ENCODE measurements around the gene TCF15.
"Not testable (repeated sequence)": the region's sequence is repeated elsewhere in the genome, so short reads cannot be mapped to it uniquely, and the experiment has no call there.

Gene TCF15

GRCh38 chr20:642398-643174, 32.5 kb upstream of the TCF15 start:
- no peak for DNase-seq (ENCODE audit: low read depth, low spot score)

DNA sequence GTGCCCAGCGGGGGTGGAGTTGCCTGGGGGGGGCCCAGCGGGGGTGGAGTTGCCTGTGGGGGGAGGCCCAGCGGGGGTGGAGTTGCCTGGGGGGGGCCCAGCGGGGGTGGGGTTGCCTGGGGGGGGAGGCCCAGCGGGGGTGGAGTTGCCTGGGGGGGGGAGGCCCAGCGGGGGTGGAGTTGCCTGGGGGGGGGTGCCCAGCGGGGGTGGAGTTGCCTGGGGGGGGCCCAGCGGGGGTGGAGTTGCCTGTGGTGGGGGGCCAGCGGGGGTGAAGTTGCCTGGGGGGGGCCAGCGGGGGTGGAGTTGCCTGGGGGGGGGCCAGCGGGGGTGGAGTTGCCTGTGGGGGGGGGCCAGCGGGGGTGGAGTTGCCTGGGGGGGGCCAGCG, 31.9 kb upstream of the TCF15 start:
- not testable (repeated sequence) for DNase-seq (ENCODE audit: low read depth, low spot score)

- DNase-seq (ENCODE audit: low read depth, low spot score) = no peak
These were observed 31.4 kb upstream of the TCF15 start for GRCh38 chr20:641516-641875.

DNA sequence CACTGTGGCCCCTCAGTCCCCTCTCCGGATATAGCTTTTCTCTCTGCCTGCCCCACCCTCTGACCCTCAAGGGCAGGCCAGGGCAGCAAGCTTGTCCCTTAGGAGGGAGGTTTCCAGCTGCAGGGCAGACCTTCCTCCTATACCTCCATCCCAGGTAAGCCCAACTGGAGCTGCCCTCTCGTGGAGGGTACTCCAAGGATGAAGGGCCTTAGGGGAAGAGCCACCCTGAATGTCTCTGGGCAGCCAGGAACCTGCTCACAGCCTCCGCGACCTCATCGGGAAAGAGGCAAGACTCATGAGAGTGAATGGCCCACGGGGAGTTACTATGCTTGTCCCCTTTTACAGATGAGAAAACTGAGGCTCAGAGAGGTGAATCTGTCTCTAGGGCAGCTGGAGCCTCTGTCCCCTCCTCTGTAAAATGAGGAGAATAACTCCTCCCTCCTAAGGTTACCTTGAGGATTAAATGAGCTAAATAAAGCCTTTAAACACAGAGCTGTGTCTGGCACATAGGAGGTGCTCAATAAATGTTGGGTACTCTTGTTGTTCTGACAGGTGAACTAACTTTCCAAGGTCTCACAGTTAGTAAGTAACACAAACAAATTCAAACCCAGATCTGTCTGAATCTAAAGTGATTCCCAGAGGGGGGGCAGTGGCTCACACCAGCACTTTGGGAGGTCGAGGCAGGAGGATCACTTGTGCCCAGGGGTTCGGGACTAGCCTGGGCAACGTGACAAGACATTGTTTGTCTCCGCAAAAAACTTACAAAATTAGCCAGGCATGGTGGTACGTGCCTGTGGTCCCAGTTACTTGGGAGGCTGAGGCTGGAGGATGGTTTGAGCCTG, 30.8 kb upstream of the TCF15 start:
- no peak for DNase-seq (ENCODE audit: low read depth, low spot score)

GRCh38 chr20:638579-638978, 28.5 kb upstream of the TCF15 start:
- no peak for DNase-seq (ENCODE audit: low read depth, low spot score)

GRCh38 chr20:637559-637958, 27.4 kb upstream of the TCF15 start:
- DNase-seq (ENCODE audit: low read depth, low spot score) = no peak

DNA sequence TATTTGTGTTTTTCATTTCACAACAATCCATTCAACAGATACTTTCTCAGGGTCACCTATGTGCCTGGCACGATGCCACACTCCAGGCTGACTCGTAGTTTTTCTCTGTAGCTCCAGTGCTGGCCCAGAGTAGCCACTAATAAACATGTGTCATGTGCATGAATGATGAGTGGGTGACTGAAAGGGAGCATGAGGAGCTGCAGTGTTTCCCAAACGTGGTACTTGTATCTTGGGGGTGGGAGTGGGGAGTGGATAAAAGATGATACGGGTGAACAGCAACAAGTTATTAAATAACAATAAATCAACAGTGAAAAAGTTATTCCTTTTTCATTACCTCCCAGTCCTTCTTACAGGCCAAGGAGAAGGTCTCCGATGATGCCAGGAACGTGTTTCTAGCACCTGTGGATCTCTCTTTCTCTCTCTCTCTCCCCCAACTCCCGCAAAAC, 25.8 kb upstream of the TCF15 start:
- no peak for DNase-seq (ENCODE audit: low read depth, low spot score)

- DNase-seq (ENCODE audit: low read depth, low spot score) = no peak
These were observed 25.2 kb upstream of the TCF15 start for GRCh38 chr20:635028-635892.

DNA sequence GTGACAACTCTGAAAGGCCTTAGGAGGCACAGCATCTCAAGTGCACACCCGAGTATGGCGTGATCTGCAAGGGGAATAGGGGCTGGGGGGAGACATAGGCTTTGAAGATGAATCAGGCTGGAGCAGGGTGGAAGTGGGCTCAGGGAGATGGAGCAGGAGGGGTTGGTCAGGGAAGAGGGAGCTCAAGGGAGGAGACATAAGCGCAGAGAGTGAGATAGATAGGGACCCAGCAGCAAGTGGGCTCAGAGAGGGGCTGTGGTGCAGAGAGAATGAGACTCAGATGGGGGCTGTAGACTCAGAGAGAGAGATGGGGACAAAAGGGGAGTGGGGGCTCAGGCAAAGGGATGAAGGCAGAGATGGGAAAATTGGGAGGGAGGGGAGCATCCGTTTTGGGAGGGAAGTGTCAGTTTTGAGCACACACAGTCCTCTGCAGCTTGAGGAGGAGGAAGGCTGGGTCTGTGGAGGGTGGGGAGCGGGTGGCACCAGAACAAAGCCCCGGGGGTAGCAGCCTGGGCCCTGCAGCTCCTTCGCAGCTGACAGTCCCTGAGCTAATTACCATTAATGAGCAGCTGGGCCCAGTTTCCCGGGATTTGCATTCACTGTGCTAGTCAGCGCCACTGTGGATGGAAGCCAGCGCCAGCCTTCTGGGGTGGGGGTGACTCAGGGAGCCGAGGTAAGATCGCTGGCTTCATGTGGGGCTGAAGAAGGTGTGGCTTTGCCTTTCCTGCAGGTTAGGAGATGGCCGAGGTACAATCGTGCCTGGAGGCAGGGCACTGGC, 24.2 kb upstream of the TCF15 start:
- no peak for DNase-seq (ENCODE audit: low read depth, low spot score)

DNA sequence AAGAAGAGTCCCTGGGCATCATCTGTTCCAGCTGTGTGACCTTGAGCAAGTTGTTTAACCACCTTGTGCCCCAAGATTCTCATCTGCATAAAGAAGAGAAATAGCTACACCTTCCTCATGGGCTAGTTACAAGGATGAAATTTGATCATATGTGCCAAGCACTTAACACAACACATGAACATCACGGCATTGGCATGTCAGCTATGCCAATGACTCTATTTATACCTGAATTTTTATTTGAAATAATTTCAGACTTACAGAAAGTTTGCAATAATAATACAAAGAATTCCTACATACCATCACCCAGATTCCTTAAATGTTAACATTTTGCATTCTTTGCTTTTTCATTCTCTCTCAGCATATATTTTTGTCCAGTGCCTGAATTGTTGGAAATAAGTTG, 21.0 kb upstream of the TCF15 start:
- no peak for DNase-seq (ENCODE audit: low read depth, low spot score)

- no peak for DNase-seq (ENCODE audit: low read depth, low spot score)
These were observed 16.5 kb upstream of the TCF15 start for GRCh38 chr20:626579-626978.

GRCh38 chr20:625360-625932, 15.3 kb upstream of the TCF15 start:
- no peak for DNase-seq (ENCODE audit: low read depth, low spot score)

DNA sequence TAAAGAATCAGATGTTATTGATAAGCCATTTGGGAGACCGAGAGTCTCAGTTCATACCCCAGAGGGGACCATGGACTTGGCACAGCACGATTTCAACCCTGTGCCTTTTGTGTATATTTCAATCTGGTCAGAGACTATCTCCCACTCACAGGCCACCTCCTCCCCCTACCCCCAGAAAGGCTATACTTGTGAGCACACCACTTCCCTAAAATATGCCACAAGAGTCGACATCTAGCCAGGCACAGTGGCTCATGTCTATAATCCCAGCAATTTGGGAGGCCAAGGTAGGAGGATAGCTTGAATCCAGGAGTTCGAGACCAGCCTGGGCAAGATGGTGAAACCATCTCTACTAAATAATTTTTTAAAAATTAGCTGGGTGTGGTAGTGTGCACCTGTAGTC, 13.6 kb upstream of the TCF15 start:
- no peak for DNase-seq (ENCODE audit: low read depth, low spot score)

DNA sequence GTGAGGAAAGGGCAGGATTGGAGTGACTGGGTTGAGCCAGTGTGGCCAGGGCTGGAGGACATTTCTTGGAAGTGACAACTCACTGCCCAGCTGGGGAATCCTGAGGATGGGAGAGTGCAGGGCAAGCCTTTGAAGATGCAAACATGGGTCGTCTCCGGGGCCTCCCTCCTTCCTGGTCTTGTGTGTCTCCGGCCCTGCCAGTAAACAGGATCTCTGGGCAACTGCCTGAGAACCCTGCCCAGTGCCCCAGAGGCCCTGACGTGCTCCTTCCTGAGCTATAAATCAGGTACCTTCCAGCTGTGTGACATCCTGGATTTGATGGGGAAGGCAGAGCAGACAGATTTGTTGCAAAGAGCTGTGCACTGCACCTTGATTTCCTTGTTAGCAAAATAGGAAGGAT, 12.9 kb upstream of the TCF15 start:
- DNase-seq (ENCODE audit: low read depth, low spot score) = no peak

- no peak for DNase-seq (ENCODE audit: low read depth, low spot score)
These were observed 12.1 kb upstream of the TCF15 start for GRCh38 chr20:622161-622560.

- no peak for DNase-seq (ENCODE audit: low read depth, low spot score)
These were observed 11.1 kb upstream of the TCF15 start for GRCh38 chr20:621125-621756.

DNA sequence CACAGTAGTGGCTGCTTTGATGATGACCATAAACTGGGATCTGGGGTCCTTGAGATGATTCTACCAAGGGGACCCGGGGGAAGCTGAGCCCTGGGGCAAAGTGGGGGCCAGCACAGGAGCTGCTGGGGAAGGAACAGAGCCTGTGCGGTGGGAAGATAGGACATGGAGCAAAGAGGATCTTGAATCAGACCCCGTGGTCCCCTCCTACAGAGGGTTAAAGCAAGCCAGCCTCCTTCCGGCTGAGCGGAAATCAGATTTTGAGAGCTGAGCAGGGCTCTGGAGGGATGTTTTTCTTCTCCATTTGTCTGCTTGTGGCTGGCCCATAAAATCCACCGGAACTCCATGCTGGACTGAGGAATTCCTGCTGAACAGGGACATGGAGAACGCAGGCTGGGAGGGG, 10.1 kb upstream of the TCF15 start:
- DNase-seq (ENCODE audit: low read depth, low spot score) = no peak

DNA sequence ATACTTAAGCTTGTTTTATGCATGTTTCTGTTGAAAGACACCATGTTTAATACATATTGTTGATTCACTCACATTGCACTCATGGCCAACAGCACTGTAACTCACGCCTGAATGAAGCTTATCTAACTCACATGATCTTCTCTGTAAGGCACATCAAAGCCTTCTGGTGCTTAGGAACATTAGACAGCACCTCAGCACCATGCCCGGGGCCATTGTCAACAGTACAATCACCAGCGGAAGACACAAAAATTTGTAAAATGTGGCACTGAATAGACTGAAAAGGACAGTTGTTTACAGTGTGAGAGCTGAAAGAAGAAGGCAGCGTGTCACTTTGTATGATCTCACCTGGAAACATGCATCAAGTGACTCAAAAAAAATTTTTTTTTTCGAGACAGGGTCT, 8.9 kb upstream of the TCF15 start:
- no peak for DNase-seq (ENCODE audit: low read depth, low spot score)

GRCh38 chr20:617934-618690, 8.0 kb upstream of the TCF15 start:
- no peak for DNase-seq (ENCODE audit: low read depth, low spot score)

DNA sequence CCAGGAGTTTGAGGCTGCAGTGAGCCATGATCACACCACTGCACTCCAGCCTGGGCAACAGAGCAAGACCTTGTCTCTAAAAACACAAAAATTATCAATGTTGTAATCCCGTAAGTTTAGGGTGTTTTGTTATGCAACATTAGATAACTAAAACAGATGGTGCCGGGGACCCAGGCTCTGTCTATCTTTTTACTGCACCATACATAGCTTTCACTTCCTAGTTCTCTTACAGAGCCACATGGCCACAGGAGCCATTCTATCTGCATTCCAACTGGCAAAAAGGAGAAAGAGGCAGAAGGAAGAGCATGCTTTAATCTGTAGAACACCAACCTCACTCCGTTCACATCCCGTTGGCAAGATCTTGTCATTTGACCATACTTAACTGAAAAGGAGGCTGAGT, 5.4 kb upstream of the TCF15 start:
- no peak for DNase-seq (ENCODE audit: low read depth, low spot score)

Measured in brain pericyte (primary cell).